Germinal center (tissue), 1 donor: ENCODE data around the gene OXCT1.

Experiments used
- DNase-seq: peaks from one replicate; pipeline ENCODE4 v3.0.0; 2012; ENCODE audit warnings: mixed read lengths, low spot score

Gene OXCT1

GRCh38 chr5:41869724-41870626, at the start of gene OXCT1:
Gene OXCT1 (minus strand): TSS chr5:41870425. CDS start chr5:41870358, 67 bp downstream.
- DNase-seq = peak; percentile 92

- no peak for DNase-seq
Measured at GRCh38 chr5:41918105-41918504, 47.9 kb upstream of the OXCT1 start.

- DNase-seq = no peak
Measured at GRCh38 chr5:41908374-41909079, 38.3 kb upstream of the OXCT1 start.

DNA sequence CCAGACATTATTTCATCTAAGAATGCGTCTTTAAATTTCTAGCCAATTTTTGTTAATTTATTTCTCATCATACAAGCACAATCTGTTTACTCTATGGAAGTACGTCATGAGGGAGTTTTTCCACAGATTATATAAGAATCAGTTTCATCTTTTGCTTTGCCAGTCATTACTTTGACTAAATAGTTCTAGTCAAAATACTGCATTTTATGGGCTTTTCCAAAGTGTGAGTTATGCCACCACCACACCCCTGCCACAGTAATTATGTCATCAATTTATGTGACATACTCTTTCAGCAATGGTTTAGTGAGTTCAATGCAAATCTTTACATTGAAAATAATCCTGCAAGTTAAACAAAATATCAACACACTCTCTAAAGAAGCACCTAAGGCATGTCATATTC, 35.9 kb upstream of the OXCT1 start:
- DNase-seq = no peak

DNA sequence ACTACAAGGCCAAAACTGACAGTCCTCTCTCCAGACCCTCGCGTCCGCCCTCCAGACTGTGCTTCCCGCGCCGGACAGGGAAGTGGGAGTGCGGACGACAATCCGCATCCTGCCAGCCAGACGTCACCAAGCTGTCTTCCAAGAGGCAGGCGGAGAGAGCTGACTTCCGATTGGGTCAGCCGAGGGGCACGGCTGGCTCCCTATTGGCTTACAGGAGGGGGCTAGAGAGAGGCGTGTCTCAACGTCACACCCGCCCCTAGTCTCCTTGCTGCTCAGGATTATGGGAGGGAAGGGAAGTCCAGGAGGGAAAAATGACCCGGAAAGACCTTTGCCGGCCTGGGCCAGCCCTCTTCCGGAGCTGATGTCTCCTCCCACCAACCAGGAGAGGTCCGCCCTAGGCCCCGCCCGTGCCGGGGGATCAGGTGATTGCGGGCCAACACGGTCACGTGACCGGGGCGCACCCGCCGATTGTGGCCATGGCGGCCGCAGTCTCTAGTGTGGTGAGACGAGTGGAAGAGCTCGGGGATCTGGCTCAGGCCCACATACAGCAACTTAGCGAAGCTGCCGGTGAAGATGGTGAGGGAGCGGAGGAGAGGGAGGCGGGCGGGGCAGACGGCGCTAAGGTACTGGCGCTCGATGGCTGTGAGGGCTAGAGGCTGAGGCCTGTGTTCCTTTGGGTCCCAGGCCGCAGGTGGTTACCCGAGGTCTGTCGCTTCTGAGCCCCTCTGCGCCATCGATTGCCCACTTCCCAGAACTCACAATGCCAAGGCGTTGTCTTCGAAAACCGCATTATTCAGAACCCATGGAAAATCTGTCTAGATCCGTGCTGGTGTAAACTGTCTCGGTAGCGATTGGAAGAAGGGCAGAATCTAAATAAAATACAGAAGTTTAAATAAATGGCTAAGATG, 33.9 kb upstream of the OXCT1 start, which contains the start of gene RIMOC1:
Gene RIMOC1 (plus strand): TSS at position 453 of the 908 bp plus-strand sequence. CDS start 24 bp downstream, at position 477.
- DNase-seq = peak; percentile 96

GRCh38 chr5:41903382-41903891, 33.2 kb upstream of the OXCT1 start:
- DNase-seq = no peak

DNA sequence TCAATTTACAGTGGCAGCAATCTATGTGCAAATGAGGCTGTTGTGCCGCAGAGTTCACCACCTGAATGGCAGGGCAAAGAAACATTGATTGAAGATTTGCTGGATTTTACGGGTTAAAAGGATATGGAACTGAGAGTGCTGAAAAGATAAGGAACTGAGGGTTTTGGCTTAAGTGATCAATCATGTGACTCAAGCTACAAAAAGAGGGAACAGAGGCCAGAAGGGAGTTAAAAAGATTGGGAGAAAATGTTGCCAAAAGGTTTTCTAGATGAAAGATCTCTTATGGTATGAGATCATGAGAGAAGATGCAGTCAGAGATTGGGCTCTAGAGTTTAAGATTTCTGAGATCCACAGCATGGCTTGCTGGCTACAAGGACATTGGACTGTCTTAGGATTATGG, 26.0 kb upstream of the OXCT1 start:
- no peak for DNase-seq

DNA sequence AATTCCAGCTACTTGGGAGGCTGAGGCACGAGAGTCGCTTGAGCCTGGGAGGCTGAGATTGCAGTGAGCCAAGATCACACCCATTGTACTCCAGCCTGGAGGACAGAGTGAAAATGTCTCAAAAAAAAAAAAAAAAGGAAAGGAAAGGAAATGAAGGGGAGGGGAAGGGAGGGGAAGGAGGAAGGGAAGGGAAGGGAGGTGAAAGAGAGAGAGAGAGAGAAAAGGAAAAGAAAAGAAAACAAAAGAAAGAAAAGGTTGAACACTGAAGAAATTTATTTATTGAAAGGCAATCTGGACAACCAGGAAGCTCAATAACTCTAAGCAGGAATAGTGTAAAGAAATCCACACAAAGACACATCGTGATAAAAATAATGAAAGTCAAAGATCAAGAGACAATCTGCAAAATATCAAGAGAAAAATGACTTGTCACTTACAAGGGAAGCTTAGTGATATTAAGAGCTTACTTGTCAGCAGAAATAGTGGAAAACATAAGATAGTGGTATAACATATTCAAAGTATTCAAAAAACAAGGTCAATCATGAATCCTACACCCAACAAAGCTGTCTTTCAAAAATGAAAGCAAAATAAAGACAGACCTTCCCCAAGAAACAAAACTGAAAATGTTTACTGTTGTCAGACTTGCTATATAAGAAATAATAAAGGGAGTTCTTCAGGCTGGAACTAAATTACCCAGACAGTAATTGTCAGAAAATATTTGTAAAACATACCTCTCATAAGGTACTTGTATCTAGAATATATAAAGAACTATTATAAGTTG, 23.0 kb upstream of the OXCT1 start:
- no peak for DNase-seq

DNA sequence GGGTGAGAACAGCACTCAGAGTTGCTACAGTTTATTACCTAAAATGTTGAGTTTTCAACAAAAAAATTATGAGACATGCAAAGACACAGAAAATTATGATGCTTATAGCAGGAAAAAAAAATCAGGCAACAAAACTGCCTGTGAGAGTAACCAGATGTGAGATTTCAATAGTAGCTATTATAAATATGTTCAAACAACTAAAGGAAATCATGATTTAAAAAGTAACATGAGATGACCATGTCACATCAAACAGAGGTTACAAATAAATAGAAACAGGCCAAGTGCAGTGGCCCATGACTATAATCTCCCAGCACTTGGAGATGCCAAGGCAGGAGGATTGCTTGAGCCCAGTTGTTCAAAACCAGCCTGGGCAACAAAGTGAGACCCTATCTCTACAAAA, 21.8 kb upstream of the OXCT1 start:
- DNase-seq = no peak

DNA sequence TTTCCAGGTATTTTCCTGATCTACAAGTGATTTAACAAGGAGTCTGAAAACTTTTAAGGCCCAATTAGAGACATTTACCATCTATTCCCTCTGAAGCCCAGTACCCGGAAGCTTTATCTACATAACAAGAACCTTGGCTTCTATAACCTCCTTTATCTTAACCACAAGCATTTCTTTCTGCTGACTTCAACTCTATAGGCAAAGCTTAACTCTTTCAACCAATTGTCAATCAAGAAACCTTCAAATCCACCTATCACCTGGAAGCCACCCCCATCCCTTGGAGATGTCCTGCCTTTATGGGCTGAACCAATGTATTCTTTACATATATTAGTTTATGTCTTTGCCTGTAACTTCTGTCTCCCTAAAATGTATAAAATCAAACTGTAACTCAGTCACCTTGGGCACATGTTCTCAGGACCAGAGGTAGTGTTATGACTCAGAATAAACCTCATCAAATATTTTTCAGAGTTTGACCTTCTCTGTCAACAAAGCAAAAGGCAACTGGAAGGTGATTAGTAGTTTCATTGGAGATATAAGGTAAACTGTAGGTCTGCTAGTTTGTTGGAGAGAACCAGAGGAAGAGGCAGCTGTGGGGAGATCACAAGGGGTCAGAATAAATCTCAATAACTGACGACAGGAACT, 21.0 kb upstream of the OXCT1 start:
- DNase-seq = no peak

GRCh38 chr5:41885286-41885685, 15.1 kb upstream of the OXCT1 start:
- DNase-seq = no peak

GRCh38 chr5:41883936-41884335, 13.7 kb upstream of the OXCT1 start:
- DNase-seq = no peak

GRCh38 chr5:41883243-41883642, 13.0 kb upstream of the OXCT1 start:
- no peak for DNase-seq

DNA sequence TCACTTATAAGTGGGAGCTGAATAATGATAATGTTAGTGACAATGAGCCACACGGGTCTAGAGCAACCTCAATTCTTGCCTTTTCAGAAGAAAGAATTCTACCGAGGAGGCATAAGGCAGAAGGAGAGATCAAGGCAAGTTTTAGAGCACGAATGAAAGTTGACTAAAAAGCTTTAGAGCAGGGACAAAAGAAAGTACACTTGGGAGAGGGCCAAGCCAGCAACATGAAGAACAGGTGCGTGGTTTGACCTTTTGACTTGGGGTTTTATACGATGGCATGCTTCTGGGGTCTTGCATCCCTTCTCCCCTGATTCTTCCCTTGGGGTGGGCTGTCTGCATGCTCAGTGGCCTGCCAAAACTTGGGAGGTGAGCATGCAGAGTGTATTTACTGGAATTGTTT, 12.5 kb upstream of the OXCT1 start:
- no peak for DNase-seq

DNA sequence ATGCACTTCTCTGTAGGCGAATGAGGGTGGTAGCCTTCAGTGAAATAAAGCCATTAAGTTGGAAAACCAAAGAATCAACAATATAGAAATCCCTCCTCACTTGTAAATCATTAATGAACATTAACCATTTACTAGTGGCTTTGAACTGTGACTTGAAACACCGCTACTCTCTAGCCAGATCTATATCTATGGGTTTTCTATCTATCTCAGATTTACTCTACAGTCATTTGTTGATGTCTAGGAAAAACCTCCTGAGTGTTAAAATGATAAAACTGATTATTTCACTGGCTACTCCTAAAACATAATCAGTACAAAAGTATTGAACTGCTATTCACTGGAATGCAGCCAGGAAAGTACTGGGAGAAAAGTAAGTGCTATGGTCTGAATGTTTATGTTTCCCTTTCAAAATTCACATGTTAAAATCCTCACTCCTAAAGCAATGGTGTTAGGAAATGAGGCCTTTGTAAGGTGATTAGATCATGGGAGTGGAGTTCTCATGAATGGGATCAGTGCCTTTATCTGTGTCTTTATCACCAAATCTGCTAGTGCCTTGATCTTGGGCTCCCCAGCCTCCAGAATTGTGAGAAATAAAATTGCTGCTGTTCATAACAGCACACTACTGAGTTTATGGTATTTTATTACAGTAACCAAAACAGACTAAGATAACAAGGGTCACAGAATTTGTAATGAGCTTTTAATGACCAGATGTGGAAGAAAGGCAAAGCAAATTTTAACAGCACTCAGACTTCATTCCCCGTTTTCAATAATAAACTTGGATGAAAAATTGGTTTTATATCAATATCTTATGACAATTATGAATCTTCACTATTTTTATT, 8.6 kb upstream of the OXCT1 start:
- DNase-seq = no peak

DNA sequence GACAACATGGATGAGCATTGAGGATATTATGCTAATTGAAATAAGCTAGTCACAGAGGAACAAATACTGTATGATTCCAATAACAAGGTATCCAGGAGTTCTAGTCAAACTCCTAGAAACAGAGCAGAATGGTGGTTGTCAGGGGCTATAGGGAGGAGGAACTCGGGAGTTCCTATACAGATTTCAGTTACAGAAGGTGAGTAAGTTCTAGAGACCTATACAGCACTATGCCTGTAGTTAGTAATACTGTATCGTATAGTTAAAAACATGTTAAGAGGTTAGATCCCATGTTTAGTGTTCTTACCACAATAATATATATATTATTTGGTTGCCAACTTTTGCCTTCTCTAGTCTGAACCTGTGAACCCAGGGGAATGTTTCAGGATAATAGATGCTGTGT, 7.9 kb upstream of the OXCT1 start:
- DNase-seq = no peak

DNA sequence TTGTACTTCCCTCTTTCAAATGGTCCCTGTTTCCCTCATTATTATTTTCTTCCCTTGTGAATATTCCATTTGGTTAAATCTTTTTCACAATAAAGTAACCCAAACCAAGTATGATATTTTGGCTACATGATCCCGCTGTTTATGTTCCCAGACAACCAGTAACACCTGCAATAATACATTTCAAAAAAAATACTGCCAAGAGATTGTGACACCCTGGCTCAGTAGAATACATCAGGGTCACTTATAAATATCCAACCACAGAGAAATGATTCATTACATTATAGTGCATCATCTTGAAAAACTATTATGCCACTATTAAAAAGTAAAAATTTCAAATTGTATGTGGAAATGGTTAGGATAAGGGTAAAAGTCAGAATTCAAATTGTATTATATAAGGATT, 7.2 kb upstream of the OXCT1 start:
- DNase-seq = no peak

- DNase-seq = no peak
Measured at GRCh38 chr5:41876678-41877077, 6.5 kb upstream of the OXCT1 start.

GRCh38 chr5:41875121-41875520, 4.9 kb upstream of the OXCT1 start:
- no peak for DNase-seq
